Endometrium (tissue), 2 donors: ENCODE data around the gene TRPC4AP.

Source experiments
- FAIRE-seq: peaks from 2 replicates; lab custom pipeline; 2012; peaks lifted over from hg19 to GRCh38; lab: Jason Lieb, UNC
- donor health status: control.
- donor health status: control.

The TRPC4AP gene

GRCh38 chr20:35000922-35001595 lies 91.5 kb downstream of the TRPC4AP start:
- no peak for FAIRE-seq

GRCh38 chr20:35000311-35000921 lies 92.2 kb downstream of the TRPC4AP start:
- FAIRE-seq: no peak

GRCh38 chr20:34999782-35000181 lies 92.8 kb downstream of the TRPC4AP start:
- FAIRE-seq: no peak

- FAIRE-seq: no peak
Observed at GRCh38 chr20:34999021-34999451, 93.6 kb downstream of the TRPC4AP start.

- no peak for FAIRE-seq
Observed at GRCh38 chr20:34998331-34998950, 94.2 kb downstream of the TRPC4AP start.

GRCh38 chr20:34997774-34998173 lies 94.8 kb downstream of the TRPC4AP start:
- no peak for FAIRE-seq

GRCh38 chr20:34997131-34997561 lies 95.5 kb downstream of the TRPC4AP start:
- FAIRE-seq: no peak

- FAIRE-seq: no peak
Observed at GRCh38 chr20:34996243-34997028, 96.2 kb downstream of the TRPC4AP start.

GRCh38 chr20:34995696-34996095 lies 96.9 kb downstream of the TRPC4AP start:
- no peak for FAIRE-seq

GRCh38 chr20:34995192-34995591 lies 97.4 kb downstream of the TRPC4AP start:
- no peak for FAIRE-seq

GRCh38 chr20:34994509-34995131 lies 98.0 kb downstream of the TRPC4AP start:
- FAIRE-seq: no peak

GRCh38 chr20:34993941-34994508 lies 98.6 kb downstream of the TRPC4AP start:
- FAIRE-seq: no peak

GRCh38 chr20:34992751-34993417 lies 99.7 kb downstream of the TRPC4AP start:
- FAIRE-seq: no peak

GRCh38 chr20:34990661-34991214 lies 101.9 kb downstream of the TRPC4AP start:
- FAIRE-seq: no peak

- no peak for FAIRE-seq
Observed at GRCh38 chr20:34990231-34990630, 102.4 kb downstream of the TRPC4AP start.

- no peak for FAIRE-seq
Observed at GRCh38 chr20:34989670-34990069, 102.9 kb downstream of the TRPC4AP start.

- FAIRE-seq: no peak
Observed at GRCh38 chr20:34989118-34989517, 103.5 kb downstream of the TRPC4AP start.

GRCh38 chr20:34988191-34988540 lies 104.4 kb downstream of the TRPC4AP start:
- no peak for FAIRE-seq

GRCh38 chr20:34987288-34988190 lies 105.1 kb downstream of the TRPC4AP start:
- FAIRE-seq: no peak
